HCT116 (cell line): ENCODE data around the gene PAK1. TPM values are rescaled to one million over a fixed set of nuclear protein-coding genes. Genes with fewer than 3 reads are reported as not detected.

Experiments
- ATAC-seq: fragments of 200-7000 bp; cut with Tn5 transposase; 2 replicates; pipeline ENCODE4 v1.9.1; 2020; ENCODE audit warnings: mild to moderate bottlenecking, moderate library complexity
- BruUV-seq: library from RNA; stranded (reverse); fragments of 400-500 nt; replicated peaks from 2 replicates; lab custom pipeline; 2021; lab: Mats Ljungman, UMichigan
- CTCF ChIA-PET: fragments of 300-600 bp; sonication (Branson Sonifier 250); formaldehyde crosslinking; loops from one replicate; lab custom pipeline; 2021; ENCODE audit warnings: antibody characterized with exemption; lab: Charles Lee
- POLR2A ChIA-PET: fragments of 300-600, 350-600 bp; sonication (Branson Sonifier 250); formaldehyde crosslinking; loops from one replicate; lab custom pipeline; 2021; ENCODE audit warnings: antibody characterized with exemption; lab: Charles Lee
- RAD21 ChIA-PET, 2 experiments: fragments of 300-600 bp; sonication (Branson Sonifier 250); formaldehyde crosslinking; loops; one replicate each; lab custom pipeline; 2023; ENCODE audit warnings: low total read pairs in 2 of 2; ENCODE audit not compliant: uncharacterized antibody in 2 of 2, unreplicated experiment in 2 of 2, low non-redundant PET in 1 of 2; lab: Charles Lee
- DNase-seq: peaks from one replicate; pipeline ENCODE4 v3.0.0-alpha.2; 2010; ENCODE audit warnings: low read depth, low spot score
- H2AFZ ChIP-seq: fragments of 200-600 bp; shearing (Covaris generic), sonication (generic); 2 replicates; pipeline ENCODE4 v1.6.1; 2017; ENCODE audit warnings: low read depth, mixed run types, mixed read lengths, antibody characterized with exemption, low read length; ENCODE audit not compliant: poor library complexity, severe bottlenecking
- H3K27ac ChIP-seq: 2 replicates; pipeline ENCODE4 v1.5.1; 2012; ENCODE audit warnings: low read depth, low read length
- H3K27me3 ChIP-seq: fragments of 200-600 bp; sonication (generic); 2 replicates; pipeline ENCODE4 v1.6.1; 2016; ENCODE audit warnings: mixed run types, low read length, mixed read lengths; ENCODE audit not compliant: insufficient read depth
- H3K36me3 ChIP-seq, 2 experiments: fragments of 200-500 bp in 1 of 2; fragments of 200-600 bp in 1 of 2; sonication (Bioruptor generic) in 1 of 2; sonication (generic) in 1 of 2; 2 replicates each; pipeline versions ENCODE4 v1.5.1 to v1.6.1; 2014 to 2016; ENCODE audit warnings: low read length in 2 of 2, inconsistent platforms in 1 of 2, mixed read lengths in 1 of 2, mixed run types in 1 of 2; ENCODE audit not compliant: insufficient read depth in 2 of 2, control insufficient read depth in 1 of 2
- H3K4me1 ChIP-seq, 2 experiments: fragments of 200-600 bp in 1 of 2; sonication (generic) in 1 of 2; 2 replicates each; pipeline versions ENCODE4 v1.5.1 to v1.6.1; 2012 to 2017; ENCODE audit warnings: low read length in 2 of 2, inconsistent platforms in 1 of 2, mild to moderate bottlenecking in 1 of 2, mixed read lengths in 1 of 2, mixed run types in 1 of 2, moderate library complexity in 1 of 2; ENCODE audit not compliant: insufficient read depth in 2 of 2, control insufficient read depth in 1 of 2
- H3K4me2 ChIP-seq: fragments of 200-600 bp; sonication (generic); 2 replicates; pipeline ENCODE4 v1.6.1; 2017; ENCODE audit warnings: mixed run types, low read length, mixed read lengths
- H3K4me3 ChIP-seq, 2 experiments: fragments of 200-600 bp in 1 of 2; sonication (generic) in 1 of 2; replicated peaks in 1 of 2; 2 replicates each; pipeline ENCODE4 v1.5.1; 2011 to 2016; ENCODE audit warnings: low read length in 2 of 2, control low read depth in 1 of 2, low read depth in 1 of 2, mild to moderate bottlenecking in 1 of 2, mixed read lengths in 1 of 2, mixed run types in 1 of 2
- H3K79me2 ChIP-seq: fragments of 200-600 bp; sonication (generic); 2 replicates; pipeline ENCODE4 v1.6.1; 2017; ENCODE audit warnings: mild to moderate bottlenecking, mixed run types, low read length, moderate library complexity, mixed read lengths; ENCODE audit not compliant: insufficient read depth
- H3K9ac ChIP-seq: fragments of 200-600 bp; sonication (generic); 2 replicates; pipeline ENCODE4 v1.6.1; 2016; ENCODE audit warnings: low read length, mixed read lengths
- H3K9me2 ChIP-seq: fragments of 200-600 bp; sonication (generic), shearing (Covaris generic); 2 replicates; pipeline ENCODE4 v1.6.1; 2017; ENCODE audit warnings: mixed run types, mild to moderate bottlenecking, moderate library complexity; ENCODE audit not compliant: insufficient read depth
- H3K9me3 ChIP-seq, 2 experiments: fragments of 200-500 bp in 1 of 2; fragments of 200-600 bp in 1 of 2; sonication (Bioruptor generic) in 1 of 2; sonication (generic) in 1 of 2; 2 replicates each; pipeline ENCODE4 v1.6.1; 2014 to 2017; ENCODE audit warnings: low read length in 2 of 2, mixed read lengths in 2 of 2, inconsistent platforms in 1 of 2, low read depth in 1 of 2, mild to moderate bottlenecking in 1 of 2, mixed run types in 1 of 2, moderate library complexity in 1 of 2; ENCODE audit not compliant: control insufficient read depth in 1 of 2, insufficient read depth in 1 of 2
- H4K20me1 ChIP-seq: fragments of 200-600 bp; sonication (generic), shearing (Covaris generic); 2 replicates; pipeline ENCODE4 v1.6.1; 2017; ENCODE audit warnings: mixed run types, mild to moderate bottlenecking, moderate library complexity; ENCODE audit not compliant: insufficient read depth
- CEBPB ChIP-seq: IDR thresholded peaks from 2 replicates; pipeline ENCODE4 v1.6.1; 2012; ENCODE audit warnings: low read depth
- CTCF ChIP-seq, 3 experiments: fragments of 200-600 bp in 1 of 3; sonication (generic) in 1 of 3; IDR thresholded peaks in 2 of 3; conservative IDR thresholded peaks in 1 of 3; 2 replicates each; pipeline ENCODE4 v1.5.1; 2012 to 2017; ENCODE audit warnings: low read depth in 2 of 3, low read length in 2 of 3, antibody characterized with exemption in 1 of 3, borderline replicate concordance in 1 of 3, control low read depth in 1 of 3, mild to moderate bottlenecking in 1 of 3, mixed read lengths in 1 of 3, mixed run types in 1 of 3, moderate library complexity in 1 of 3; ENCODE audit not compliant: insufficient read depth in 1 of 3
- EGR1 ChIP-seq: IDR thresholded peaks from 2 replicates; pipeline ENCODE4 v1.6.1; 2012; ENCODE audit warnings: low read depth
- ELF1 ChIP-seq: IDR thresholded peaks from 2 replicates; pipeline ENCODE4 v1.6.1; 2012; ENCODE audit warnings: low read depth, borderline replicate concordance
- EZH2 ChIP-seq: fragments of 200-600 bp; sonication (generic); IDR thresholded peaks from 2 replicates; pipeline ENCODE4 v1.6.1; 2017; ENCODE audit warnings: antibody characterized with exemption, mixed run types
- EZH2phosphoT487 ChIP-seq: fragments of 200-600 bp; IDR thresholded peaks from 2 replicates; pipeline ENCODE4 v1.6.1; 2018; ENCODE audit warnings: antibody characterized with exemption, borderline replicate concordance
- FOSL1 ChIP-seq: IDR thresholded peaks from 2 replicates; pipeline ENCODE4 v1.6.1; 2012; ENCODE audit warnings: low read depth
- JUND ChIP-seq: IDR thresholded peaks from 2 replicates; pipeline ENCODE4 v1.6.1; 2012
- POLR2A ChIP-seq: IDR thresholded peaks from 2 replicates; pipeline ENCODE4 v1.7.0; 2011; ENCODE audit warnings: borderline replicate concordance; ENCODE audit not compliant: insufficient read depth, insufficient read length; ENCODE audit errors: extremely low read depth
- POLR2AphosphoS5 ChIP-seq: IDR thresholded peaks from 2 replicates; pipeline ENCODE4 v1.6.1; 2011; ENCODE audit warnings: mild to moderate bottlenecking, low read depth, low read length, moderate library complexity
- RAD21 ChIP-seq: IDR thresholded peaks from 2 replicates; pipeline ENCODE4 v1.6.1; 2012; ENCODE audit warnings: low read depth, mild to moderate bottlenecking
- SIN3A ChIP-seq: IDR thresholded peaks from 2 replicates; pipeline ENCODE4 v1.6.1; 2012; ENCODE audit warnings: low read depth
- SP1 ChIP-seq: IDR thresholded peaks from 2 replicates; pipeline ENCODE4 v1.6.1; 2012; ENCODE audit warnings: low read depth
- YY1 ChIP-seq: IDR thresholded peaks from 2 replicates; pipeline ENCODE4 v1.6.1; 2011; ENCODE audit warnings: low read length, low read depth, moderate library complexity, mild to moderate bottlenecking; ENCODE audit not compliant: insufficient replicate concordance; ENCODE audit errors: extremely low read depth
- ZBTB33 ChIP-seq: IDR thresholded peaks from 2 replicates; pipeline ENCODE4 v1.6.1; 2011; ENCODE audit warnings: mild to moderate bottlenecking, low read length, moderate library complexity; ENCODE audit not compliant: insufficient replicate concordance; ENCODE audit errors: extremely low read depth
- ZFX ChIP-seq: fragments of 450-650 bp; IDR thresholded peaks from 2 replicates; pipeline ENCODE4 v1.6.1; 2017
- ZNF274 ChIP-seq: fragments of 200-500 bp; sonication (Bioruptor generic); IDR thresholded peaks from 2 replicates; pipeline ENCODE4 v1.6.1; 2014; ENCODE audit warnings: mild to moderate bottlenecking, low read depth, low read length, inconsistent platforms
- intact Hi-C: fragments of 100-400 bp; cut with micrococcal nuclease; formaldehyde crosslinking; loops from 2 replicates; pipeline ENCODE4 v1.10.0; 2022
- total RNA-seq: library from RNA; stranded (reverse); gene quantifications from one replicate; pipeline ENCODE4 v1.2.1, GENCODE V29; 2021; ENCODE audit not compliant: unreplicated experiment

Gene PAK1
- total RNA-seq, 1 experiment from 2014 or later, result 56.1 TPM

- H3K4me2 ChIP-seq, result no peak overlapping the region
- H3K4me3 ChIP-seq, result no peak overlapping the region
- ChIA-PET CTCF (no interaction called here), RAD21 (no interaction called here), POLR2A (no interaction called here)
- intact Hi-C loops, result no loop called here
- no TSS peak for BruUV-seq
- DNase-seq, result no peak
- no peaks in the 10 kb centered on the region for H3K4me1 ChIP-seq
- no peaks in the 10 kb centered on the region for H4K20me1 ChIP-seq
- H3K27ac ChIP-seq, result no peak overlapping the region
- H3K36me3 ChIP-seq, result no peaks in the 10 kb centered on the region
- no peaks in the 10 kb centered on the region for H3K27me3 ChIP-seq
- no peaks in the 10 kb centered on the region for H3K9me3 ChIP-seq
- ATAC-seq, result no peak
- no peak overlapping the region for H2AFZ ChIP-seq
- no peaks in the 10 kb centered on the region for H3K9me2 ChIP-seq
- no peak for TF ChIP-seq EZH2phosphoT487
- no peak for TF ChIP-seq FOSL1
- TF ChIP-seq SP1, result no peak
- TF ChIP-seq RAD21, result no peak
- H3K79me2 ChIP-seq, result no peaks in the 10 kb centered on the region
- no peak overlapping the region for H3K9ac ChIP-seq
These were observed 54.8 kb downstream of the PAK1 start for GRCh38 chr11:77418971-77419597.

- Histone ChIP-seq H3K4me3 (no peak overlapping the region), H3K27ac (no peak overlapping the region), H3K4me2 (no peak overlapping the region), H3K9me2 (no peaks in the 10 kb centered on the region), H4K20me1 (no peaks in the 10 kb centered on the region), H3K9me3 (no peaks in the 10 kb centered on the region), H3K79me2 (no peaks in the 10 kb centered on the region), H3K27me3 (no peaks in the 10 kb centered on the region), H2AFZ (no peak overlapping the region), H3K9ac (no peak overlapping the region), H3K4me1 (no peaks in the 10 kb centered on the region), H3K36me3 (no peaks in the 10 kb centered on the region)
- no TSS peak for BruUV-seq
- intact Hi-C loops, result no loop called here
- DNase-seq (no peak), ATAC-seq (no peak)
- CTCF ChIA-PET, result no interaction called here
- RAD21 ChIA-PET, result no interaction called here
- POLR2A ChIA-PET, result no interaction called here
- TF ChIP-seq POLR2AphosphoS5, result no peak
- TF ChIP-seq CEBPB, result no peak
- TF ChIP-seq POLR2A, result no peak
- no peak for TF ChIP-seq EZH2phosphoT487
- no peak for TF ChIP-seq EGR1
- TF ChIP-seq EZH2, result no peak
- no peak for TF ChIP-seq RAD21
- no peak for TF ChIP-seq SIN3A
- TF ChIP-seq ZFX, result no peak
- TF ChIP-seq YY1, result no peak
- no peak for TF ChIP-seq CTCF (IDR thresholded peaks at IDR 0.05 in 2 of 3, conservative IDR thresholded peaks at IDR 0.05 in 1 of 3; ENCODE audit: borderline replicate concordance in 1 of 3, insufficient read depth in 1 of 3, low read depth in 2 of 3, low read length in 2 of 3)
- TF ChIP-seq ELF1, result no peak
- no peak for TF ChIP-seq ZNF274
- no peak for TF ChIP-seq ZBTB33
- no peak for TF ChIP-seq SP1
- no peak for TF ChIP-seq JUND
These were observed 55.5 kb downstream of the PAK1 start for GRCh38 chr11:77418155-77418970.
